SIG-M5 treated with dmso at 0.1 percent for 504 hours (cell line): ENCODE measurements around the gene UNC45A.
A peak's percentile ranks its signal among the peaks of the same experiment; 100 is the strongest.
"Not testable (repeated sequence)": the region's sequence is repeated elsewhere in the genome, so short reads cannot be mapped to it uniquely, and the experiment has no call there.

ENCODE experiments used
- DNase-seq: peaks from one replicate; lab custom pipeline; 2025; ENCODE audit not compliant: unreplicated experiment; lab: John Stamatoyannopoulos, UW

Gene UNC45A

DNA sequence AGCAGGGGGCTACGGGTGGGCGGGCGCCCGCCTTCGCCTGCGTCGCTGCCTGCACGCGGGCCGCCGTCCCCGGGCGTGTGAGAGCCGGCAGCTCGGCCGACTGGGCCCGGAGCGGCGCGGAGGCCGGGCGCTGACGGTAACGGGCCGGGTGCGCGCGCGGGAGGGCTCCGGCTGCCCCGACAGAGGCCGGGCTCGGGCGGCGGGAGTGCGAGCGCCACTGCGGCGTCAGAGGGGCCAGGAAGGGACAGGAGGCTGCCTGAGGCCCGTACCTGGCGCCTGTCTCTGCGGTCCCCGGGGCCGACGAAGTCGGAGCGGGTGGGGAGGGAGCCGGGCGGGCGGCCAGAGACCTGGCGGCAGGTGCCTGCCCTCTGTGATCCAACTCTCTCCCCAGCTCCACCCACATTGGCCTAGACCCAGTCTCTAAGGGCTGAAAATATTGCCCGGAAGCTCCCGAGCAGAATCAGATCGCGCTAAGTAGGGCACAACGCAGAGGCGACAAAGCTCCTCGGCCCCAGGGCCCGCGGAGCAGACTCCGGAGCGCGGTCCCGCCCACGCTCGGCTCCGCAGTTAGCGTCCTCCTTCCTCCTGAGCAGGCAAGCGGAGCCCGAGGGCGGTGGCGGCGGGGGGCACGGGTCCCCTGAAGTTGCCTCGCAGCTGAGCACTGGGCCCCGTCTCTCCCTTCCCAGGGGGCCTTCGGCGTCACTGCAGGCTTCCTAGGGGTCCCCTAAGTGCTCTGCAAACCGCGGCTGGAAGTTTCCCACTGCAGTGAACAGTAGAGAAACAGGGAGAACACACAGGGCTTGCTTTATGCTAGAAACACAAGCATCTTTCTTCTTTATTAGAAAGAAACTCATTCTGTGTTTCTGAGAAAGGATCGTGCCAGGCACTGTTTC is 32.0 kb upstream of the UNC45A start, which contains the start of gene MAN2A2:
Gene MAN2A2 (plus strand): TSS at position 463 of the 893 bp plus-strand sequence. CDS start 906 bp downstream, outside the sequence.
- peak; percentile 44 for DNase-seq

DNA sequence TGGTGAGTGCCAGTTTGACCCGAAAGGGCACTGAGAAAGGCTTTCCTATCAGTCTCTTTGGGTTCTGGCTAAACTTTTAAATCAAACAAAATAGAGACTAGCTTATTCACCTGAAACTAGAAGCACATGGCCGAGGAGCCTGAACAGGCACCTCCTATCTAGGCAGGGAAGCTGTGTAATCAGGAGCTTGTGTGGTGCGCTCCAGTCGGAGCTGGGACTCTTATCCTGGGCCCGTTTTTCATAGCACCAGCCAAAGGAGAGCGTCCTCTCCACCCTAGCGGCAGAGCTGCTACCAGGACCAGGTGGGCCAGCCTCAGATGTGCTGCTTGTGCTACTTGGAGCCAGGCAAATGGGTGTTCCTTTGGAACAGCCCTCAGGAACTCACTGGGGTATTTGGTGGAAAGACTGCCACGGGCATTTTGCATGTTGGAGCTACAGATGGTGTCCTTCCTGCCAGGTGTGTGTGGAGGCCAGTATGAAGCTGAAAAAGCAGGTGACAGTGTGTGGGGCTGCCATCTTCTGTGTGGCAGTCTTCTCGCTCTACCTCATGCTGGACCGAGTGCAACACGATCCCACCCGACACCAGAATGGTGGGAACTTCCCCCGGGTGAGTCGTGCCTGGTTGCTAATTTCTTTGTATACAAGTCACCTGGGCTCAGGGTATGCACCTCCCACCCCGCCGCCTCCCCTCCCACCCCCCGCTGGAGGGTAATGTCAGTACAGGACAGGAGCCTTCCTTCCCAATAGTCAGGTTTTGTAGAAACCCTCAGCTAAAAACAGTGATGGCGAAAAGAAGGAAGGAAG is 31.1 kb upstream of the UNC45A start:
- peak; percentile 1 for DNase-seq

DNA sequence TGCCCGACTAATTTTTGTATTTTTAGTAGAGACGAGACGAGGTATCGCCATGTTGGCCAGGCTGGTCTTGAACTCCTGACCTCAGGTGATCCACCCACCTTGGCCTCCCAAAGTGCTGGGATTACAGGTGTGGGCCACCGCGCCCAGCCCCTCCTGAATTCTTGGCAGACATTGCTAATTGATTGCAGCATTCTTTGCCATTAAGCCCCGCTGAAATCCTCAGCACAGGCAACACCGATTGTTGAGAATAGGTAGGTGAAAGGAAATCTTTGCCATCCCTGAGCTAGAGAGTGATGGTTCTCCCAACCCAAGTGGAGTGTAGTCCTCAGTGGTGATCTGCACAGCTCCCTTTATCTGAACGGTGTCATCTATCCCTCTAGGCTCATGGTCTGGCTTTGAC is 30.3 kb upstream of the UNC45A start:
- no peak for DNase-seq

DNA sequence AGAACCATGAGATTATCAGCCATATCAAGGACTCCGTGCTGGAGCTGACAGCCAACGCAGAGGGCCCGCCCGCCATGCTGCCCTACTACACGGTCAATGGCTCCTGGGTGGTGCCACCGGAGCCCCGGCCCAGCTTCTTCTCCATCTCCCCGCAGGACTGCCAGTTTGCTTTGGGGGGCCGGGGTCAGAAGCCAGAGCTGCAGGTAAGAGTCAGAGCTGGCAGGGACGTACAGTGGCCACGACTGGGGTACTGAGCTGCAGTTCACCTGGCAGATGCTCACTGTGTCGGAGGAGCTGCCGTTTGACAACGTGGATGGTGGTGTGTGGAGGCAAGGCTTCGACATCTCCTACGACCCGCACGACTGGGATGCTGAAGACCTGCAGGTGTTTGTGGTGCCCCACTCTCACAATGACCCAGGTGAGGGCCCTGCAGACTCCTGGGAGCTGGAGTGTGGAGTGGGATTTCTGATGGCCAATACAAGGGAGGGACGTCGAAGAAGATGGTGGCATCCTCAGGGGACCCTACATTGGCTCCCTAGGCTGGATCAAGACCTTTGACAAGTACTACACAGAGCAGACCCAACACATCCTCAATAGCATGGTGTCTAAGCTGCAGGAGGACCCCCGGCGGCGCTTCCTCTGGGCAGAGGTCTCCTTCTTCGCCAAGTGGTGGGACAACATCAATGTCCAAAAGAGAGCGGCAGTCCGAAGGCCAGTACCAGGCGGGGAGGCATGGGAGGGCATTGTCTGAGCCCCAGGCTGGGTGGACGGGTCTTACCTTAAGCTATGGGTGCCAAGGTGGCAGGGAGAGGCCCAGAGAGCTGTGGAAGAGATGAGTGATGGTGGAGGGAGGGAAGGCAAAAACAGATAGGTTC is 29.5 kb upstream of the UNC45A start:
- DNase-seq: no peak

DNA sequence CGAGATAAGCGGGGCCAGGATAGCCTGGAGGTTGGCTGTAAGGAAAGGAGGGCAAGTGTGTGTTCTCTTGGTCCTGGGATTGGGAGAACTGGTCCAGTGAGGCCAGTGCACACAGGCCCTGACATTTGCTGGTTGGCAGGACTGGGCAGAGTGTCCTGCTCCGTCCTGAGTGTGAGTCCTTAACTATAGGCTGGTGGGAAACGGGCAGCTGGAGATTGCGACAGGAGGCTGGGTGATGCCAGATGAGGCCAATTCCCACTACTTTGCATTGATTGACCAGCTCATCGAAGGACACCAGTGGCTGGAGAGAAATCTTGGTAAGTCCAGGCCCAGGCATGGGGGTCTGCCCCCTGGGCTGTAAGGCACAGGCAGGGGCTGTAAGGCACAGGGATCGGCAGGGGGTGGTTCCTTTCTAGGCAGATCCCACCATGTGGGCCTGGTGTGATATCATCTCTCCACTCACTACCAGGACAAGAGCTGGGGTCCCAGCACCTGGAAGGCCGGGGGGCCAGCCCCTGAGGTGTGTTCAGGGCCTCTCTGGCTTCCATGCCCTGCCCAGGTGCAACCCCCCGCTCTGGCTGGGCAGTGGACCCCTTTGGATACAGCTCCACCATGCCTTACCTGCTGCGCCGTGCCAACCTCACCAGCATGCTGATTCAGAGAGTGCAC is 28.8 kb upstream of the UNC45A start:
- DNase-seq: no peak

DNA sequence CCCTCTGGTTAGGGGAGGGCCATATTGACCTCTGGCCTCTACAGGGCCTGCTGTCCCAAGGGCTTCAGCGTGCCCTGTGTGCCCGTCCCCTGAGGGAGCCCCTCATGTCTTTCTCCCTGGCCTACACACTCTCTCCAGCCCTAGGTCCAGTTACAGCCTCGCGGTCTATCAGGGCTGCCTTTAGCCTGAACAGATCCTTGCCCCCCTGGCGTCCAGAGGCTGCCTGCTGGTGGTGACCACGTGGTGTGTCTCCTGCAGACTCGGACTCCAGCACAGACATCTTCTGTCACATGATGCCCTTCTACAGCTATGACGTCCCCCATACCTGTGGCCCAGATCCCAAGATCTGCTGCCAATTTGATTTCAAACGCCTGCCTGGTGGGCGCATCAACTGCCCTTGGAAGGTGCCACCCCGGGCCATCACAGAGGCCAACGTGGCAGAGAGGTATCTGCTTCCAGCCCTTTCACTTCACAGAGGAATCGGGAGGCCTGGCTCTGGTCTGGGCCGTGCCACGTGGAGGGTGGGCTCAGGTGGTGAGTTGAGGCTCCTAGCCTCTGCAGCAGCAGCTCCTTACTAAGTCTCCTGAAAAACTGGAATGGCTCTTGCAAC is 27.9 kb upstream of the UNC45A start:
- no peak for DNase-seq

DNA sequence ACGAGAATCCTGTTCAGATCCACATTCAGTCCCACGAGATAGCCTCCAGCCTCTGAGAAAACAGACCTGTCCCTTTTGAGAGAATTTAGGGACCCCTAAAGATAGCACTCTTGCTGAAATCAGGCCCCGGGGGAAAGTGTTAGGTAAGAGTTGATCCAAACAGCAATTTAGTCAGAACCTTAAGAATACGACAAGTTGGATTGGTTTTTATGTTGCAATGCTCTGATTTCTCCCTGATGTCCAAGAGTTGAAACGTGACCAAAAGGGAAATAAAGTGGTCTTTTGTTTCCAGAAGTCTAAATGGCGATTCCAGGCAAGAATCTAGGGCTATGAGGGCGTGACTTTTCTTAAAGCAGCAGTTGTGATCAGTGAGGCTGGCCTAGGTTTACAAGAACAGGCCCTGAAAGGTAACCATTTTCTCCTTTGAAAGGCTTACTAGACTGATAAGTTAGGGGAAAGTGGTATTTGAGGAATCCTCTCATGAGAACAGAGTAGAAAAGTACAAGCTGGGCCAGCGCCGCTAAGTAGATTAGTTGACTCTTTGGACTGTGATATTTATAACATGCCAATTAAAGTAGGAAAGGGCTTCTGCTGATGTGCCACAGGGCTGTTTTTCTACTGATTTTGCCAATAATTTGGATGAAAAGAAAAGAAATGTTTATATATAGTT is 27.1 kb upstream of the UNC45A start:
- no peak for DNase-seq

DNA sequence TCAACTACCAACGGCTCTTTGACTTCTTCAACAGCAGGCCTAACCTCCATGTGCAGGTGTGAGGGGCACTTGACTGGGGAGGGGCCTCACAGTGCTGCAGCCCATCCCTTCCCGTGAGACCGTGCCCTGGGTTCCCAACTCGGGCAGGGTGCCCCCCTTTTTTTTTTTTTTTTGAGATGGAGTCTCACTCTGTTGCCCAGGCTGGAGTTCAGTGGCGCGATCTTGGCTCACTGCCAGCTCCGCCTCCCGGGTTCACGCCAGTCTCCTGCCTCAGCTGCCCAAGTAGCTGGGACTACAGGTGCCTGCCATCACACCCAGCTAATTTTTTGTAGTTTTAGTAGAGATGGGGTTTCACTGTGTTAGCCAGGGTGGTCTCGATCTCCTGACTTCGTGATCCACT is 25.6 kb upstream of the UNC45A start:
- not testable (repeated sequence) for DNase-seq

DNA sequence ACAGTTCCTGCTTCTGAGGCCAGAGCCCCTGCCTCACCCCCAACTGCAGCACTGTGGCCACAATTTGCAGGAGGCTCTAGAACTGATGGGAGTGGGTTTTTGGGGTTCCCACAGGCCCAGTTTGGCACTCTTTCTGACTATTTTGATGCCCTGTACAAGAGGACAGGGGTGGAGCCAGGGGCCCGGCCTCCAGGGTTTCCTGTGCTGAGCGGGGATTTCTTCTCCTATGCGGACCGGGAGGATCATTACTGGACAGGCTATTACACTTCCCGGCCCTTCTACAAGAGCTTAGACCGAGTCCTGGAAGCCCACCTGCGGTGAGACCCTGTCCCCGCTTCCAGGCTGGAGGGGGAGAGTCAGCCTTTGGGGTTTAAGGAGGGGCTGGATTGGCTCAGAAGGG is 25.1 kb upstream of the UNC45A start:
- no peak for DNase-seq

DNA sequence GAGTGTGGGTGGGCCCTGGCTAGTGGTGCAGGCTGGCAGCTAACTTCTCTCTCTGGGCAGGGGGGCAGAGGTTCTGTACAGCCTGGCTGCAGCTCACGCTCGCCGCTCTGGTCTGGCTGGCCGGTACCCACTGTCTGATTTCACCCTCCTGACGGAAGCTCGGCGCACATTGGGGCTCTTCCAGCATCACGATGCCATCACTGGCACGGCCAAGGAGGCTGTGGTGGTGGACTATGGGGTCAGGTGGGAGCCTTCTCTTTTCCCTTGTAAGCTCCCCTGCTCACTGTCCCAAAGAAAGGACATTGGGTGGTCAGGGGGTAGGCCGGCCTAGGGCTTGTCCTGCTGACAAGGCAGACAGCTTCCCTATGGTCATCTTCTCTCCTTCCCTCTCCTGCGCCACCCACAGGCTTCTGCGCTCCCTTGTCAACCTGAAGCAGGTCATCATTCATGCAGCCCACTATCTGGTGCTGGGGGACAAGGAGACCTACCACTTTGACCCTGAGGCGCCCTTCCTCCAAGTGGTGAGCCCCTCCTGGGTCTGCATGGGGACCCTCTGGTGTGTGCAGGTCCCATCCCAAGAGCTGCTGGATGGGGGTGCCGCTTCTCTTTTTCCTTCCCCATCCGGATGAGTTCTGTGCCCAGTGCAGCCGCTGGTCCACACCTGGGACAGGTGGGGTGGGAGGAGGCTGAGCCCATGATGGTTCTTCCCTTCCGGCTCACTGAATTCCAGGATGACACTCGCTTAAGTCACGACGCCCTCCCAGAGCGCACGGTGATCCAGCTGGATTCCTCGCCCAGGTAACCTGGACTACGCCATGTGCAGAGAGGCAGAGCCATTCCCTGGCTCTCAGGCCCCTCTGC is 24.4 kb upstream of the UNC45A start:
- DNase-seq: no peak

DNA sequence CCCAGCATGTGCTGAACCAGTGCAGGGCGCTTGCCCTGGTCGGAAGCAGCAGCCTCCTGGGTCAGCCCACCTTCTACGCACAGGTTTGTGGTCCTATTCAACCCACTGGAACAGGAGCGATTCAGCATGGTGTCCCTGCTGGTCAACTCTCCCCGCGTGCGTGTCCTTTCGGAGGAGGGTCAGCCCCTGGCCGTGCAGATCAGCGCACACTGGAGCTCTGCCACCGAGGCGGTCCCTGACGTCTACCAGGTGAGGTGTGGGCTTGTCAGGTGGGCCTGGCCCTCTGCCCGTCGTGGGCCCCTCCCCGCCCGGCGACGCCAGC is 23.8 kb upstream of the UNC45A start:
- DNase-seq: no peak

DNA sequence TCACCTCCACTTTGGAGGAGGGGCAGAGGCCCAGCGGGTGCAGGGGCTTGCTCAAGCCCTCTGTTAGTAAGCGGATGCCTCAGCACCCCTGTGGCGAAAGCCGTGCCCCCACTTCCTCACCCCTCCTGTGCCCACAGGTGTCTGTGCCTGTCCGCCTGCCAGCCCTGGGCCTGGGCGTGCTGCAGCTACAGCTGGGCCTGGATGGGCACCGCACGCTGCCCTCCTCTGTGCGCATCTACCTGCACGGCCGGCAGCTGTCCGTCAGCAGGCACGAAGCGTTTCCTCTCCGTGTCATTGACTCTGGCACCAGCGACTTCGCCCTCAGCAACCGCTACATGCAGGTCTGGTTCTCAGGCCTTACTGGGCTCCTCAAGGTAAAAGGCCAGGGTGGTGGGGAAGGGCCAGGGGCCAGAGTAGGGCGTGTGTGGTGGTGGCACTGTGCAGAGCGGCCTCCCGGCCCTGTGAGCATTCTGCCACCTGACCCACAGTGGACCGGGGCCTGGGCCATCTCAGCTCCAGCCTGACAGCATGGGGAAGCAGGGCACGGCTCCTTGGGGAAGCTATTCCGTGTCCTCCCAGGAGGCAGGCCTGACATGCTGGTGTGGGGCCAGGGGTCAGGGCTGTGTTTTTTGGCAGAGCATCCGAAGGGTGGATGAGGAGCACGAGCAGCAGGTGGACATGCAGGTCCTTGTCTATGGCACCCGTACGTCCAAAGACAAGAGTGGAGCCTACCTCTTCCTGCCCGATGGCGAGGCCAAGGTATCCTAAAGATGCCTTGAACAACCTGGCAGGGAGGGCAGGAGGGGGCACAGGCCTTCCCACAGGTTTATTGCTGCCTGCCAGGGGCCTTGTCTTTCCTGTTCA is 22.9 kb upstream of the UNC45A start:
- DNase-seq: no peak

DNA sequence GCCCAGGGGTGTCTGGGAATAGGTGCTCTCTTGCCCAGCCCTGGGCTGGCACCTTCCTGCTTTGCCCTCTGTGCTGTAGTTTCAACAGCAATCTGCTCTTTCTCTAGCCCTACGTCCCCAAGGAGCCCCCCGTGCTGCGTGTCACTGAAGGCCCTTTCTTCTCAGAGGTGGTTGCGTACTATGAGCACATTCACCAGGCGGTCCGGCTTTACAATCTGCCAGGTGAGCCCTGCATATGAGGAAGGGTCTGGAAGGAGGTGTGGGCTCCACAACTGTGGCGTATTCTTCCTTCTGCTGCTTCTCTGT is 22.4 kb upstream of the UNC45A start:
- no peak for DNase-seq

DNA sequence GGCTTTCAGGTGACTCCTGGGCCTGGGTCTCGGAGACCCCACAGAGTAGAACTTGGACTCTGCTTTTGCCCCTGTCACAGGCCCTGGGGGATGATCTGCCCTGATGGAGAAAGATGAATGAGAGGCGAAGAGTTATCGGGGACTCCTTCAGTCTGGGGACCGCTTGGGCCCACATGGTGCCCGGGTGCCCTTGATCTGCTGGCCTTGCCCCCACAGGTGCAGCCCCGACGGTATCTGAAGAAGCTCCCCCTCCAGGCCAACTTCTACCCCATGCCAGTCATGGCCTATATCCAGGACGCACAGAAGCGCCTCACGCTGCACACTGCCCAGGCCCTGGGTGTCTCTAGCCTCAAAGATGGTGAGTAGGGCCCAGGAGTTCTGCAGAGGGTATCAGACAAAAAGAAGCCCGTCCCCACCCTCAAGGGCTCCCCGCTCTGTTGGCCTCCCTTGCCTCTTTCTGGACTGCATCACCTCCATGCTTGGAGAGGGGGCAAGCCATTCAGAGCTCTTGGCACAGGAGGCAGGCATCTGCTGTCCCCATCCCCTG is 21.6 kb upstream of the UNC45A start:
- no peak for DNase-seq

DNA sequence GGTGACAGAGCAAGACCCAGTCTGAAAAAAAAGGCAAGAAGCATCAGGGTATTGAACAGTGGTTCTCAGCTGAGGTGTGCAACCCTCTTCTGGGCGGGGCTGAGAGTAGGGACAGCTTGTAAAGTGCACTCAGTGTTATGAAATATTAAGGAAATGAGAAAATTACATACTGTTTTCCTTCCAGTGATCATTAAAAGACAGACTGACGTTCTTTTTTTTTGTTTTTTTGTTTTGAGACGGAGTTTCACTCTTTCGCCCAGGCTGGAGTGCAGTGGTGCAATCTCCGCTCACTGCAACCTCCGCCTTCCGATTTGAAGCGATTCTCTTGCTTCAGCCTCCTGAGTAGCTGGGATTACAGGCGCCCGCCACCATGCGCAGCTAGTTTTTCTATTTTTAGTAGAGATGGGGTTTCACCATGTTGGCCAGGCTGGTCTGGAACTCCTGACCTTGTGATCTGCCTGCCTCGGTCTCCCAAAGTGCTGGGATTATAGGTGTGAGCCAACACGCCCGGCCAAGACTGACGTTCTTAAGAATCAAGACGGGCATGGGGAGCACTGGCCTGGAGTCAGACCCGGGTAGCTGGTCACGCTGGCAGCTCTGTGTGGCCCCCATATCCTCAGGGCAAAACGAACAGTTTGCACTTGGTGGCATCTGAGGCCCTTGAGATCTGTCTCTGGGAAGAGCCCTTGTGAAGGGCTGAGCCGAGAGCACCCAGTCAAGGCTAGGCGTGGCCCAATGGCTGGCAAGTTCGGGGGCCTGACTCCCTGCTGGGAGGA is 20.6 kb upstream of the UNC45A start:
- DNase-seq: peak; percentile 73

DNA sequence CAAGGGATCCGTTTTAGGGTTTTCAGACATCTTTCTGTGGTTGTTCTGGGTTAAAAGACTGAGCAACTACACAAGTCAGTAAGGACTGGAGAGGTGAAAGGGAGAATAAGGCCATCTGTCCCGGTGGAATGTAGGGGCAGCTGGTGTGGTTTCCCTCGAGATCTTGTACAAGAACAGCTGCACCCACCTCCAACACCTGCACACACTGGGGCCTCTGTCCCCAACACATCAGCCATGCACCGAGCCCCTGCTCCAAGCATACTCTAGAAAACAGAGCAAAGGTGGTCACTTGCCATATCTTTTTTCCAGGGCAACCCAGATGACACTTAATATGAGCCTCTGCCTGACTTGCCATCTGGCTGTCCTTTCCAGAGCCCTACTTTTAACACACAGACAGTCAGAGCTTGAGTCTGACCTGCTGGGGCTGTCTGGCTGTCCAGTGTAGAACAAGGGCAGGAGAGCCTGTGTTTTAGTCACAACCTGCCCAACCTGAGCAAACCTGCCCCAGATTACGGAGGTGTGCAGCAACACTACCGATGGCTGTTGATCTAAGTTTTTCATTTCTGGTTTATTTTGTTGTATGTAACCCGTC is 19.8 kb upstream of the UNC45A start:
- DNase-seq: no peak
